Liver (tissue), 3 donors: Measurements from ENCODE around the gene ZNF605.

Source experiments
- CTCF ChIP-seq: fragments of 150-350 bp; IDR thresholded peaks from 2 replicates; pipeline ENCODE4 v1.5.1; 2017; ENCODE audit warnings: improper control_type of control experiment, low read depth, low read length; ENCODE audit not compliant: missing input control
- GABPA ChIP-seq, 2 donors: IDR thresholded peaks in 1 of 2; conservative IDR thresholded peaks in 1 of 2; 2 replicates each; pipeline ENCODE4 v1.6.1; 2016; ENCODE audit warnings: antibody characterized with exemption in 2 of 2, mild to moderate bottlenecking in 1 of 2, moderate library complexity in 1 of 2
- JUND ChIP-seq, 2 donors: IDR thresholded peaks; 2 replicates each; pipeline ENCODE4 v1.6.1; 2016; ENCODE audit warnings: antibody characterized with exemption in 2 of 2
- RAD21 ChIP-seq, 2 donors: IDR thresholded peaks; 2 replicates each; pipeline ENCODE4 v1.6.1; 2016; ENCODE audit warnings: antibody characterized with exemption in 2 of 2, mild to moderate bottlenecking in 2 of 2
- REST ChIP-seq: IDR thresholded peaks from 2 replicates; pipeline ENCODE4 v1.6.1; 2016; ENCODE audit warnings: antibody characterized with exemption, mild to moderate bottlenecking
- RXRA ChIP-seq, 2 donors: IDR thresholded peaks; 2 replicates each; pipeline ENCODE4 v1.6.1; 2017 to 2018; ENCODE audit warnings: antibody characterized with exemption in 2 of 2, mild to moderate bottlenecking in 1 of 2
- SP1 ChIP-seq: IDR thresholded peaks from 2 replicates; pipeline ENCODE4 v1.6.1; 2018; ENCODE audit warnings: antibody characterized with exemption, mild to moderate bottlenecking
- TAF1 ChIP-seq: conservative IDR thresholded peaks from 2 replicates; pipeline ENCODE4 v1.6.1; 2016; ENCODE audit warnings: antibody characterized with exemption, mild to moderate bottlenecking
- YY1 ChIP-seq: IDR thresholded peaks from 2 replicates; pipeline ENCODE4 v1.6.1; 2016; ENCODE audit warnings: antibody characterized with exemption, mild to moderate bottlenecking
- donor health status: healthy.
- donor health status: healthy.

- no peak for TF ChIP-seq CTCF
- TF ChIP-seq REST = no peak
- TF ChIP-seq RXRA (IDR thresholded peaks at IDR 0.05) = peak in 1 of 2 donors; percentile 33
- TF ChIP-seq JUND (IDR thresholded peaks at IDR 0.05) = no peak
- TF ChIP-seq GABPA (IDR thresholded peaks at IDR 0.05 in 1 of 2, conservative IDR thresholded peaks at IDR 0.05 in 1 of 2) = peak in 1 of 2 donors; percentile 89
- no peak for TF ChIP-seq TAF1
- peak; percentile 10 for TF ChIP-seq YY1
- no peak for TF ChIP-seq SP1
- no peak for TF ChIP-seq RAD21 (IDR thresholded peaks at IDR 0.05)
Observed at GRCh38 chr12:132956011-132956788, at the start of gene ZNF605.
